GM21390 (cell line): Measurements from ENCODE around the gene RNU7-1.

Experiments used
- ATAC-seq: cut with Tn5 transposase; IDR thresholded peaks from one replicate; pipeline ENCODE4 v1.9.1; 2021; ENCODE audit not compliant: unreplicated experiment

RNU7-1 gene

GRCh38 chr12:6936636-6937480 lies 6.8 kb upstream of the RNU7-1 start:
- no peak for ATAC-seq

- ATAC-seq = peak; percentile 88
These were observed 5.9 kb upstream of the RNU7-1 start for GRCh38 chr12:6937481-6938352.

- no peak for ATAC-seq
These were observed 5.0 kb upstream of the RNU7-1 start for GRCh38 chr12:6938353-6939190.

- ATAC-seq = no peak
These were observed 4.5 kb upstream of the RNU7-1 start for GRCh38 chr12:6939191-6939540.

- ATAC-seq = no peak
These were observed 2.3 kb upstream of the RNU7-1 start for GRCh38 chr12:6941267-6941666.

GRCh38 chr12:6941782-6942181 lies 1.8 kb upstream of the RNU7-1 start:
- no peak for ATAC-seq

GRCh38 chr12:6942331-6942665 lies 1.3 kb upstream of the RNU7-1 start:
- ATAC-seq = no peak

- ATAC-seq = peak; percentile 31
These were observed 261 bp upstream of the RNU7-1 start for GRCh38 chr12:6943389-6943721.

GRCh38 chr12:6944381-6945186 lies 968 bp downstream of the RNU7-1 start:
- ATAC-seq = peak; percentile 32

GRCh38 chr12:6945613-6946012 lies 2.0 kb downstream of the RNU7-1 start:
- ATAC-seq = no peak

- ATAC-seq = peak; percentile 29
These were observed 2.7 kb downstream of the RNU7-1 start for GRCh38 chr12:6946033-6946919.

- ATAC-seq = no peak
These were observed 3.3 kb downstream of the RNU7-1 start for GRCh38 chr12:6946920-6947374.

GRCh38 chr12:6947615-6948014 lies 4.0 kb downstream of the RNU7-1 start:
- no peak for ATAC-seq

- ATAC-seq = no peak
These were observed 5.4 kb downstream of the RNU7-1 start for GRCh38 chr12:6948873-6949594.

- ATAC-seq = no peak
These were observed 6.8 kb downstream of the RNU7-1 start for GRCh38 chr12:6950401-6950801.

- no peak for ATAC-seq
These were observed 7.4 kb downstream of the RNU7-1 start, which contains the start of gene PTPN6 for GRCh38 chr12:6950811-6951540. Gene PTPN6 (plus strand): TSS chr12:6951356. CDS start chr12:6951513, 157 bp downstream.

- ATAC-seq = no peak
These were observed 8.0 kb downstream of the RNU7-1 start for GRCh38 chr12:6951551-6952120.
